GM19468 (cell line): ENCODE measurements around the gene SALL3.
"Not testable (repeated sequence)": the region's sequence is repeated elsewhere in the genome, so short reads cannot be mapped to it uniquely, and the experiment has no call there.

ENCODE experiments used
- ATAC-seq: cut with Tn5 transposase; IDR thresholded peaks from one replicate; pipeline ENCODE4 v1.9.1; 2021; ENCODE audit warnings: mild to moderate bottlenecking, moderate library complexity, moderate number of reproducible peaks; ENCODE audit not compliant: unreplicated experiment; ENCODE audit errors: extremely low read depth

Gene SALL3

DNA sequence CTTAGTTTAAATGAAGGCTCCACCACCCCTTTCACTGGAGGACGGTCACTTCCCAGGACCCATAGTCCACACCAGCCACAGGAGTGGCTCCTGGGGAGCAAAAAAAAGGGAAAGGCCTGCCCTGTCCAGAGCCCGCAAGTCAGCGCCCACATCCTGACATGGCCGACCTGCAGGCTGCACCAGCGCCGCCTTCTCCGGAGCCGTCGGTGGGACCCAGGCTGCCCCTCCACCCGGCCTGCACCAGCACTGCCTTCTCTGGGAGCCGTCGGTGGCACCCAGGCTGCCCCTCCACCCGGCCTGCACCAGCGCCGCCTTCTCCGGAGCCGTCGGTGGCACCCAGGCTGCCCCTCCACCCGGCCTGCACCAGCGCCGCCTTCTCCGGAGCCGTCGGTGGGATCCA, 14.9 kb upstream of the SALL3 start:
- not testable (repeated sequence) for ATAC-seq

DNA sequence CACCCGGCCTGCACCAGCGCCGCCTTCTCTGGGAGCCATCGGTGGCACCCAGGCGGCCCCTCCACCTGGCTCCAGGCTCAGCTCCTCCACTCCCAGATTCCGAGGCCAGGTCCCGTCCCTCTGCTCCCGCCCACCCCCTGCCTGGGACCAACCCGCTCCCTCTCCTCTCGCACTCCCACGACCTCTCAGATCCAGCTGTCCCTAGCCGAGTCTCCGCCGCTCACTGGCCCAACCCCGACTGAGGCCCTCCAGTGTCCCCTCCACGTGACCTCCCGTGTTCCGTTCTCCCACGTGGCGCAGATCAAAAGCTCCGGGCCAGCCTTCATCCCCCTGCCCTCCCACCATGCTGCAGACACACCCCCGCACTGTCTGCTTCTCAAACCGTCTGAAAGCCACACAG, 14.4 kb upstream of the SALL3 start:
- no peak for ATAC-seq

DNA sequence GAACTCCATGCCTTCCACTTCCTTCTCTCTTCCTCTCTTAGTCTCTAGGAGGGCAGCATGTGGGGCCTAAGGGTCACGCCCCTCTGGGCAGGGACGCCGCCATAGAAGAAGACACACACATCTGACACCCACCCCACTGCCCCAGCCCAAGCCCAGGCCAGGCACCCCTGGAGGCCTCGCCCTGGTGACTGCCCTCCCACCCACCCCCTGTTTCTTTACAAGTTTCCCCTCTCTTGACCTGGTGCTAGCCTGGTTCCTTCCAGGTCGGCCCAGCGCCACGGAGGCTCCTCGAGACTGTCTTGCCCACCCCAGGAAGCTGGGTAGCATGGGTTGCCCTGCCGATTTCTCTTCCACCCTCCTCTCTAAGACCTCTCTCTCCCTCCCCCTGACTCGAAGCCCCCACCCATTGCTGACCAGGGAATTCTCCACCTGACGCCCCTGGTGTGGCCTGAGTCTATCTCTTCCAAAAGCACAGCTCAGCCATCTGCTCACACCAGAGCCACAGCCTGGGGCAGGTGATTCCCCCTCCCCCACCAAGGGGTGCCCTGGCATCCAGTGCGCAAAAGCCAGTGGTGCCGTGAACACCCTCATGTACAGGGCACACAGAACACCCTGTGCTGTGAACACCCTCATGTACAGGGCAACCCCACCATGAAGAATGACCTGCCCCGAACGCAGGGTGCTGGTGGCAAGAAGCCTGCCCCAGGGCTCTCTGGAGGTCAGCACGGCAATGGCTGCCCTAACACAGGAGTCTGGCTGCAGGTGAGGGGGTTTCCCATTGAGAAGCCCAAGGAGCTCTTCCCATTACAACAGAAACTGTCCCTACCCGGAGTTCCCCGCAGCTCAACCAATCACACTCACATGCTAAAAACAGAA, 13.5 kb upstream of the SALL3 start:
- no peak for ATAC-seq

DNA sequence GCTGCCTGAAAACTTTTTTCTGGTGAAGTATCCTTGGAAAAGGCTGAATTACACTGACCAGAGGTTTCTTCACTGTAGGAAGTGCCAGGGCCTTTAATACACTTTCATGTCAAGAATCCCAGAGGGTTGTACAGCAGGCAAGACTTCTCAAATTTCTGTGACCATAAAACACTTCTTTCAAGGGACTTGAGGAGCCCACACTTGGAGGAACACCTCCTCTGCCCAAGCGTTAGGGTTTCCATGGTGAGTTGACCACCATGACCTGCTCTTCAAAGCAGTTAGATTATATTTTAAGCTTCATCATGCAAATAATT, 12.9 kb upstream of the SALL3 start:
- no peak for ATAC-seq

DNA sequence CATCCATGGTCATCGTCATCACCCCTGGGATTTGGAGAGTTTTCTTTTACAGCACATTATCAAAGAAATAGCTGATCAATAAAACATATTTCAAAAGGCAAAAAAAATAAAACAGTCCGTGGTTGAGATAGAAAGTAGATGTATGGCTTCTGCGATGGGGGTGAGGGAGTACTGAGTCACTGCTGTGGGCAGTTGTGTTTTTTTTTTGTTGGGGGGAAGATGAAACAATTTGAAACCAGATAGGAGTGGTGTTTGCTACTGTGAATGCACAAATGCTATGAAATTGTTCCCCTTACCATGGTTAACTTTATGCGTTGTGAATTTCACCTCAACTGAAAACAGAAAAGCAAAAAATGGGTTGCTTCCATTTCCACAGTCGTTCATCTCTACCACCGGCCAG, 11.9 kb upstream of the SALL3 start:
- no peak for ATAC-seq

DNA sequence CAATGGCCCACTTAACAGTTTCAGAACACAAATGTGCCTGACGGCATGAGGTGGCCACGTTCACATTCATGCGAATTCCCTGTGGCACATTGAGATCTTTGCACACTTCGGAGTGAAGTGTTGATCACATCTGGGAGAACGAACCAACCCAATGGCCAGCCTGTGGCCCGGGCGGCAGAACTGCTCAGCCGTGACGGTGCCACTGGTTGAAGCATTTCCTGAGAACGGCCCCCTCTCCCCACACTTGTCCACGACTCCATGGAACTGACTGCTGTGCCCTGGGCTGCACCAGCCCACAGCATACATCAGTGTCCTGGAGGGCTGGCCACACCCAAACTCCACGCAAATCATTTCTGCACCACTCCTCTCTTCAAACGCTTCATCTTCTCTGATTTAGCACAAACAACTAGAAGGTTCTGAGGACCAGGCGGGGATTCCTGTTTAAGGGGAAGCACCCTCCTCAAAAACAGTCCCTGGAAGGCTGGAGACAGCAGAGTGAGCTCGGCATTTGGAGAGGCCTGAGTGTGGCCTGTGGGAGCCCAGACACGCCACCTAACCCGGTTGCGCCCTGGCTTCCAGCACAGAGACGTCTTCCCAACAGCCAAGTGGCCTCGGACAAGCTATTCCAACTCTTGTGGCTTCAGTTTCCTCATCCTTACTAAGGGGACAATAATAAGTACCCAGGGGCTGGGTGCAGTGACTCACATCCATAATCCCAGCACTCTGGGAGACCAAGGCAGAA, 9.9 kb upstream of the SALL3 start:
- ATAC-seq = no peak

DNA sequence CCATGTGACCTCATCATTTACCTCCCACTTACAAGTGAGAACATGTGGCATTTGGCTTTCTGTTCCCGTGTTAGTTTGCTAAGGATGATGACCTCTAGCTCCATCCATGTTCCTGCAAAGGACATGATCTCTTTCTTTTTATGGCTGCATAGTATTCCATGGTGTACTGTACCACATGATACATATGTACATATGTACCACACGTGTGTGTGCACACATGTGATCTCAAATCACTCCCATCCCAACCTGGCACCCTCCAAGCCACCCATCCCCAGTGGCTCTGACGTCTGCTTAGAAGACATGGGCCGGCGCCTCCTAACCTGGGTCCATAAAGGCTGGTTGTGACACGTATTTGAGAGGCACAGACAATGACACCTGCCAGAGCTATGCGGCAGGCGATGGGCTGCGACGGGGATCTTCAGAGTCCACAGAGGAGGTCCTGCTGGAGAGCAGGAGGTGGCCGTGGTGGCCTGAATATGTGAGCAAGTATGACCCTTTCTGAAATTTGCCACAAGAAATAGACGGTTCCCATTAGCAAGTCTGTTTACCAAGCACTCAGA, 8.8 kb upstream of the SALL3 start:
- no peak for ATAC-seq

DNA sequence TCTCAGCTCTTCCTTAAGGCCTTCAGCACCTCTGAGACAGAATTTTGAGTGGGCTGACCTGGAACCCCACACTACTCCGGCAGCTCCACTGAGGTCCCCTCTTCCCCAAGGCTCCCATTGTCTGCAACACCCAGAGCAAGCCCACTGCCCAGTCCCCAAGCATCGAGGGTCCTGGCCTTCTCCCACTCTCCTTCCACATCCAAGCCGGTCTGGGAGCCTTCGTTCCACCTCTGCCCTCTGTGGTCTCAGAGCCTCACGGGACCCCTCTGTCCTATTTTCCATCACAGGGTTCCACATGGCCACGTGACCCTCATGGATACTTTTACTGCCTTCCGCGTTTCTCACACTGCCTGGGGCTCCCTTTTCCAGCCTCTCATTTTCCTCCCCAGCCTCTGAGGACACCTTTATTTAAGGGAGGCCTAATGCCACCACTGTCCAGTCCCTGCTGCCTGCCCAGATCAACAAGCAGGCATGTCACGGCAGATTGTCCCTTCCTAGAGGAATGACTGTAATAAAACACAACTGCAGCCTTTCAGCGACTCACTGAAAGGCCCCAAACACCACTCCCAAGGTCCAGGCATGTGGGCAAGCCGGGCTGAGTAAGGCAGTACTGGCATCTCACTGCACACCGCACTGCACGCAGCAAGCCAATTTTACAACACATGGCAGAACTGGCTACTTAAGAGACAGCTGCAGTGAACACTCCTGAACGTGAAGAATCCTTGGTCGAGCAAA, 7.9 kb upstream of the SALL3 start:
- no peak for ATAC-seq

DNA sequence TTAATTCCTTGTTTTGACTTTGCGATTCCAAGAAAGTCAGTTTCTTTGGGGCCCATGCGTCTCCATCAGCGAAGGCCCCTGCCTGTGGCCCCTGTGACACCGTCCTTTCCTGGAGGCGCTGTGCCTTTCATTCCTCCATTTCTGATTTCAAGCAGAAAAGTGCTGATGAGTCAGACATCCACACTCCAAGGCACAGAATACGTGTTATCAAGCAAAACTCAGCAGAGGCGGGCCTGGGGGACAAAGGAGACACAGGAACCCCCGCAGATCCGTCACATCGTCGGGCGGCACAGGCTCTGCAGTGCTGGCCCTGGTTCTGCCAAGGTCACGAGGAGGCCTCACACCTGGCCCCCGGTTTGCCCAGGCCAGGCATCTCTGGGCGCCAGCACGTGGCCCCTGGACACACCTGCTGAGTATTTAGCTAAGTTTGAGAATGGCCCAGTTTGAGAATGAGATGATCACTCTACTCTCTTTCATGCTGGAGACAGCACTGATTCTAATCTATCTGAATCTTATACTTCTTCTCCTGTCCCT, 7.2 kb upstream of the SALL3 start:
- no peak for ATAC-seq

DNA sequence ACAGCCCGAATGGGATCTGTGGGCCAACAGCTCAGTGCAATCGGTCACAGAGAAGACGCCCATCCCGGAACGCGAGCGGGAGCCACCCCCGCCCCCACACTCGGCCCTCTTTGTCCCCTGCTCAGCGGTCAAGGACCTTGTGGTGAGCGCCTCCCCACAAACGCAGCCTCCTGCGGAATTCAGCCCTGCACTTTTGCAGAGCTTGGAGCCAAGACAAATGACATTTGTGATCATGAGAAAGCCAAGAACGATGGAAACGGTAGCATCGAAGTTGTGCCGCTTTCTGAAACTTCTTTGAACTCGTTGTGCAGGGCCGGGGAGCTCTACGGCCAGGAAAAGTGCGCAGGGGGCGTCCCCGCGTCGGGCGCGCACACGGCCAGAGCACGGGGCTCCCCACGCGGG, 6.7 kb upstream of the SALL3 start:
- no peak for ATAC-seq

DNA sequence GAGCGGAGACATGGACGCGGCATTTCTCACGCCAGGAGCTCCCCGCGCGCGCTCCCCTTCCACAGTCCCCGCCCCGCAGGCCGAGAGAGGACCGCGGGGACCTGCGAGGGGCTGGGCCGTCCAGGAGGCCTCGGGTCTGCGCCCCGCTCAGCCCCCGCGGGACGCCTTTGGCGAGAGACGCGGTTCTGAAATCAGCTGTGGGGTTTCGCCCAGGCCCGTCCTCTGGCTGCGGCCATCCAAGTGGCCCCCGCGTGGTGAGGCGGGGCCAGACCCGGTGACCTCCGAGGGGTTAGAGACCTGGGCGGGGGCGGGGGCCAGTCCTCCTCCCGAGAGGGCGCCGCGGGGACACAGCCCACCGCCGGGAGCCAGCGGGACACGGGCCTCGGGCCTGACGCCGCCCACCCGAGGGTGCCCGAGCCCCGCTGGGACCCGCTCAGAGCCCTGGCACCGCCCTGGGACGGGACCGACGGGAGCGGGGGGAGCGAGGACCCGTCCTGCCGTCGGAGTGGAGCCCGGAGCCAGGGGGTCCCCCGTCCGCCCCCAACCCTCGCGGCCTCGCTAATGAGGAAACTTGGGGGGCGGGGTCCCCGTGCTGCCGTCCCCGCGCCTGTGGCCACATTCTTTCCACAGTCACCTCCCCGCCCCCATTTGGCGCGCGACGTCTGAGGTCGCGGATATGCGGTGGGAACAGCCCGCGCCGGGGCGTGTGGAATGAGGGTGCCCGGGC, 6.1 kb upstream of the SALL3 start:
- ATAC-seq = no peak

DNA sequence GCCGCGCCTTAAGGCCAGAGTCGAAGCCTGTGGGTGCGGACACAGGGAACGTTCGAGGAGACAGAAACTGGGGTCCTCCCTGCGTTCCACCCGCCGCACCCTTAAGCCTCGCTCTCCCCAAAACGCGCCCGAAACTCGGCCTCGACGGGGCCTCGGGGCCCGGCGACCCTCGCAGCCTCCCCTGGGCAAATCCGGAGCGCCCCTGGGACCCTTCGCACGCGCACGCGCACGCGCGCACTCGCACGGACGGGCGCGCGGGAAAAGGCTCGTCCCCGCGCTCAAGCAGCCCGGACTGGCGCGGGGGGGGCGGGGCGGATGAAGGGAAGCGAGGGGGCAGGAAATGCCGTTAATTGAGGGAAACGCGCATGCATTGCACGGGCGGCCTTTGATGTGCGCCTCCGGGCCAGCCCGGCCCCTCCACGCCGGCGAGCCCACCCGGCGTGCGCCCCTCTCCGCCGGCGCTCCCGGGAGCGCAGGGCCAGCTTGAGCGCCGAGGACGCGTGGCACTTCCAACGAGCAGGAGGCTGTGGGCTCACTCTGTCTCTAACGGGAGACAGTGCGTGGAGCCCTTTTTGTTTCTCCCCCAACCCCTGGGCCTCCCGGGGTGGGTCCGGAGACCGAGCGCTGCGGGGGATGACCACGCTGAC, 5.4 kb upstream of the SALL3 start:
- no peak for ATAC-seq

DNA sequence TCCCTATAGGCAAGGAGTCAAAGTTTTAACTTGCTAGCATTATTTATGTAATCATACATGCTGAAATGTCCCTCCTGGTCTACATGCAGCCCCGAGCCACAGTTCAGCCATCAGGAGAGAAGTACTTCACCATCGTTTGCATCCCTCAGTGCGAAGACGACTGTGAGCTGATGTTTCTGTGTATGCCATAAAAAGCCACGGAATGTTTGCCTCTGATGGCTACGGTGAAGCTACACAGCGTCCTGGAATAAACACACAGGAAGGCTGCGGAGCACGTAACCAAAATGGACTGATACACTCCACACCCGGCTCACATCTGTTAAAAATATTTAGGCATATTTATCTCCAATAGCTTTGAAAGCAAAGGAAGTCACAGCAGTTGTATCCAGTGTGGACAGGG, 4.3 kb upstream of the SALL3 start:
- ATAC-seq = no peak

DNA sequence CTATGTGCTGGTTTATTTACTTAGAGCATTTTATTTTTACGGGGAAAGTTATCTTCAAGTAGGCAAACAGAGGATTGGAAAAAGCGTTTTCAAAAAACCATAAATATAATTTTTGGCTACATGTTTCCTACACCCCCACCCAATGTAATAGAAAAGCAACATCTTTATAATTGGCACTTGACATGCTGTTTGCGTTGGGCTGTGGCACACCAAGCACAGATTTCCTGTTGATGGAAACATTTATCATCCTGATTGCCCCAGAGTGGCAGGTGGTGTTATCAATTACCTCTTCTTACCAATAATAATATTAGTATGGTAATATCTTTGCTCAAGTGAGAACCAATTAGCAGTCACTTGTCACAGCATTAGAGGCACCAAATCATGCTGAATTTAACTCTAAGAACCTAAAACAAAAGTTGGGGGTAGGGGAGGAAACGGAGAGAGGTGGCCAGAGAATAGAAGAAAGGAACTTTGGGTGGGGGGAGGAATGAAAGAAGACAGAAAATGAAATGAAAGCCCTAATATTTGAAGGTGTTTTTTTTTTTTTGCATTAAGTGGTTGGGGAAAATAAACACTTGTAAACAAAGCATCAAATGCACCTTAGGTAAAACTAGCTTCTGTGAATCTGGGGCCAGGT, 3.8 kb upstream of the SALL3 start:
- no peak for ATAC-seq

DNA sequence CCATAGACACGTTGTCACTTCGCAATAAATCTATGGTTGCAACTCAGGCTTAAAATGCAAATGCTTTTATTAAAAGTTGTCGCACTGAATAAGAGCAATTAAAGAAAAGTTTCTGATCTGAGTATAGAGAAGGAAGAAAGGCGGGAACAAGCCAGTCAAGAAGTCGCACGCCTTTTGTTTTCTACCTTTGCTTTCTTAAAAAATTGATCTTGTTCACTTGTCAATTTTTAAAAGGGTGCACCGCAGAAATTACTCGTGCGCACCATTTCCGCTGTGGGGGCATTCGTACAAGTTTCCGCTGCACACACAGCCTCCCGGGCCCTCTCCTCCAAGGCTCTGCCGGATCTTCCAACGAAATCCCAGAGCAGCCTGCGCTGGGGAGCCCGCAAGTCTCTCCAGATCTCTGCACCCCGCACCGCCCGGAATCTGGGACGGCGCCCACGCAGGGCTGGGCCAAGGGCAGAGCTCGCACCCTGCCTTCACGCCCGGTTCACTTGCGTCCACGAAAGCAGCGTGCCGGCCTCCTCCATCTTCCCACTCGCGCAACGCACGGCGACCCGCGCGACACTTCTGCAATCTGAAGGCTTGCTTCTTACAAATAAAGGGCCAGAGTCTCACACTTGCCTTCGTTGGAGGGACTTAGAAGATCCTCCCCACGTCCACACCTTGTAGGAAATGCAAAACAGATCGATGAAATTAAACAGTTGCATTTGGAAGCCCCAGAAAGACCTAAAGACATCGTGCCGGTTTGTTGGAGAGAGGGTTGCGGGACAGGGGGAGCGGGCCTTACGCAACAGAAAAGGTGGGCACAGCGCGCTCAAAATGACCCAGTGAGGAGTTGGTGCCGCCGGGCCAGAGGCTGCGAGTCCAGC, 2.6 kb upstream of the SALL3 start:
- ATAC-seq = no peak

DNA sequence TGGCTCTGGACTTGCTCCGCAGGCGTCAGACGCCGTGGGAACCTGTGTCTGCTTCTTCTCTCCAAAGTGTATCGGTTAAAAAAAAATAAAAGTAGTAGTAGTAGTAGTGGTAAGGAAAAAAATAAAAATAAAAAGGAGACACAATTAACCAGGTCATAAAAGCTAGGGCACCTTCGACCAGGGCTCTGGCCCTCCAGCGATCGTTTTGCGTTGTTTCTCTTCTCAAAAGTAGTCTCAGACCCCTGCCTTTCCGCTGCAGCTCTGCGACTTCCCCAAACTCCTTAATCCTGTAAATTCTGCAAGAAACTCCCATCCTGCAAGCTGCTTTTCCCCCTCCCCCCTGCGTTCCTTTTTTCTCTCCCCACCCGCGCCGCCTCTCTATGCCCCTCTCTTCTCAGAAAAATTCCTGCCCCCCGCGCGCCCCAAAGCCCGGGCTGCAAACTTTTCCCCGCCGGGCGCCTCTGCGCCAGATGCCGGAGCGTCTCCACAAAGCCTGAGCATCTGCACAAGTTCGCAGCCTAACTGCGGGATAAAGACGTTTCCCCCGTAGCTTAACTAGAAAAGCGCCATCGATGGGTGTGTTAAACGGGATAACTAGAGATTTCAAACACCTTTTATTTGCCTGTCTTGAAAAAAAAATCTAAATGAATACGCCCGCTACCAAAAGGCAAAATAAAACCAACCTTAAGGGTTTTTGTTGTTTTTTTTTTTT, 1.8 kb upstream of the SALL3 start:
- ATAC-seq = no peak

DNA sequence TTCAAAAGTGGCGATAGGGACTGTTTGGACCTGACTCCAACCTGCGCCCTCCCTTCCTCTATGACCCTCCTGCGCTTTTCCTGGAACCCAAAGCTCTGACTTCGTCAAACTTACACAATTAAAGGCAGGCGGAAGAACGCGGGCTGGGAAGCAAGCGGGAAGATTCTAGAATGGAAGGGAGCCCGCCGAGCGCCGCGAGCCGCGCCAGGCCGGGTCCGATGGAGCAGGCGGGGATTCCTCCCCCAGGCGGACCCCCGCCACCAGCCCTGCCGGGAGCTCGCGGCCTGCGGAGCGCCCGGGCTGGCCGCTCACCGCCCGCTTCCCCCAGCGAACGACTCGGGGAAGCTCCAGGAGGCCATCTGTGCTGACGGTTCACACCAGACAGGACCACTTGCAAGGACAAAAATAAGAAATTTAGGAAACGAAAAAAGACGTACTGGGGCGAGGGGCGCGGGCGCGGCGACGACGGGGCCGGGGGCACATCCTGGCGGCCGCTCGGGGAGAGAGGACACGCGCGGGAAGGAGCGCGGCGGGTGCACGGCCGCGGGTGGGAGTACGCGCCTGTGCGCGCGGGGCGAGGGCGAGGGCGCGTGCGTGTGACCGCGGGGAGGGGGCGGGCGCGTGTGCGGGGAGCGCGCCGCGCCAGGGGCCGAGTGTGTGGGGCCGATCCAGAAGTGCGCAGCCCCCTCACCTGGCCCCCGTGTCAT, 1.1 kb upstream of the SALL3 start:
- no peak for ATAC-seq
